GM12801 (cell line): ENCODE data around the gene TENT5C.

Experiments
- CTCF ChIP-seq: IDR thresholded peaks from one replicate; pipeline ENCODE4 v1.5.1; 2011; ENCODE audit warnings: control low read depth; ENCODE audit not compliant: insufficient read length; ENCODE audit errors: extremely low read depth

The TENT5C gene

GRCh38 chr1:117594261-117594990, 11.4 kb upstream of the TENT5C start:
- no peak for TF ChIP-seq CTCF

GRCh38 chr1:117596023-117596720, 9.7 kb upstream of the TENT5C start:
- no peak for TF ChIP-seq CTCF

GRCh38 chr1:117598489-117598888, 7.4 kb upstream of the TENT5C start:
- TF ChIP-seq CTCF = no peak

GRCh38 chr1:117599286-117600221, 6.3 kb upstream of the TENT5C start:
- TF ChIP-seq CTCF = no peak

GRCh38 chr1:117600325-117600943, 5.4 kb upstream of the TENT5C start:
- no peak for TF ChIP-seq CTCF

- no peak for TF ChIP-seq CTCF
Measured at GRCh38 chr1:117600966-117601365, 4.9 kb upstream of the TENT5C start.

- TF ChIP-seq CTCF = no peak
Measured at GRCh38 chr1:117602862-117603261, 3.0 kb upstream of the TENT5C start.
